Vagina (tissue), 2 donors: ENCODE measurements around the gene FAM240B.

Source experiments
- CTCF ChIP-seq, 3 experiments: fragments of 450-650 bp in 2 of 3; fragments of 200-600 bp in 1 of 3; sonication (generic) in 1 of 3; IDR thresholded peaks; one replicate each; pipeline ENCODE4 v1.5.1; 2017 to 2019; ENCODE audit warnings: antibody characterized with exemption in 3 of 3, mild to moderate bottlenecking in 2 of 3, moderate library complexity in 2 of 3
- POLR2AphosphoS5 ChIP-seq, 2 donors: sonication (generic); formaldehyde crosslinking; IDR thresholded peaks; one replicate each; pipeline ENCODE4 v1.9.0; 2017; ENCODE audit warnings: antibody characterized with exemption in 2 of 2, mild to moderate bottlenecking in 2 of 2, low read depth in 1 of 2; ENCODE audit not compliant: insufficient read depth in 1 of 2

DNA sequence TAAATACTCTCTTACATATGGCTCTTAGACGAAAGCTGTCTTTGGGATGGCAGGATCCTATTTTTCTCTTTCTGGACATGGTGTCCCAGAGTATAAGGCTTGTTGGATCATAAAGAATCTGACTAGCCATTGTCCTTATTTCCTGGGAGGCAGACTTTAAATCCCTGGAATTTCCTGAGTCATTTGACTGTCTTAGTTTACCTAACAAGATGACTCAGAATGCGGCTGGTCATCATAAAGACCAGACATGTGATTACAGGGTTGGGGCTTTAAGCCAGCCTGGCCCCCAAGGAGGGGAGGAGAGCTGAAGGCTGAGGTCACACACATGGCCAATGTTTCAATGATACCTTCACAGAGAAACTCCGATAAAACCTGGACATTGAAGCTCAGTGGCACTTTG, 37.2 kb downstream of the FAM240B start:
- TF ChIP-seq CTCF (IDR thresholded peaks at IDR 0.05) = no peak
- TF ChIP-seq POLR2AphosphoS5 (IDR thresholded peaks at IDR 0.05; ENCODE audit: insufficient read depth in 1 of 2, low read depth in 1 of 2) = no peak
